NCI-H748 (cell line): Measurements from ENCODE around the gene UPF2.
A peak's percentile ranks its signal among the peaks of the same experiment; 100 is the strongest.
"Not testable (repeated sequence)": the region's sequence is repeated elsewhere in the genome, so short reads cannot be mapped to it uniquely, and the experiment has no call there.

Experiments
- DNase-seq: peaks from one replicate; lab custom pipeline; 2025; ENCODE audit not compliant: unreplicated experiment; lab: John Stamatoyannopoulos, UW

UPF2 gene

GRCh38 chr10:12042797-12043651, at the start of gene UPF2:
Gene UPF2 (minus strand): TSS chr10:12042809. CDS start chr10:12035423, 7,386 bp downstream.
- DNase-seq, result peak; percentile 96

GRCh38 chr10:12091421-12091820, 48.8 kb upstream of the UPF2 start:
- DNase-seq, result no peak

GRCh38 chr10:12088919-12089318, 46.3 kb upstream of the UPF2 start:
- DNase-seq, result no peak

GRCh38 chr10:12081879-12082557, 39.4 kb upstream of the UPF2 start:
- DNase-seq, result no peak

GRCh38 chr10:12081470-12081869, 38.9 kb upstream of the UPF2 start:
- DNase-seq, result no peak

GRCh38 chr10:12077580-12078180, 35.1 kb upstream of the UPF2 start:
- DNase-seq, result no peak

- no peak for DNase-seq
These were observed 30.9 kb upstream of the UPF2 start for GRCh38 chr10:12073526-12073925.

GRCh38 chr10:12071441-12071840, 28.8 kb upstream of the UPF2 start:
- DNase-seq, result not testable (repeated sequence)

- DNase-seq, result peak; percentile 98
These were observed 26.1 kb upstream of the UPF2 start, which contains the start of gene DHTKD1 for GRCh38 chr10:12068449-12069269. Gene DHTKD1 (plus strand): TSS chr10:12068954. CDS start chr10:12069034, 80 bp downstream.

GRCh38 chr10:12067336-12067735, 24.7 kb upstream of the UPF2 start:
- no peak for DNase-seq

GRCh38 chr10:12063483-12063818, 20.8 kb upstream of the UPF2 start:
- no peak for DNase-seq

- no peak for DNase-seq
These were observed 20.3 kb upstream of the UPF2 start for GRCh38 chr10:12062754-12063482.

GRCh38 chr10:12061124-12061523, 18.5 kb upstream of the UPF2 start:
- DNase-seq, result no peak

GRCh38 chr10:12056748-12057147, 14.1 kb upstream of the UPF2 start:
- DNase-seq, result no peak

GRCh38 chr10:12055732-12056131, 13.1 kb upstream of the UPF2 start:
- no peak for DNase-seq

- no peak for DNase-seq
These were observed 8.6 kb upstream of the UPF2 start for GRCh38 chr10:12051241-12051640.

GRCh38 chr10:12050528-12050927, 7.9 kb upstream of the UPF2 start:
- DNase-seq, result no peak

GRCh38 chr10:12048547-12048946, 5.9 kb upstream of the UPF2 start:
- DNase-seq, result no peak

GRCh38 chr10:12045596-12045995, 3.0 kb upstream of the UPF2 start:
- no peak for DNase-seq

- DNase-seq, result peak; percentile 39
These were observed 206 bp downstream of the UPF2 start for GRCh38 chr10:12042409-12042796.
